OCI-LY3 (cell line): ENCODE measurements around the gene AOX1.

Experiments
- EZH2phosphoT487 ChIP-seq: fragments of 200-600 bp; shearing (Covaris generic); IDR thresholded peaks from 2 replicates; pipeline ENCODE4 v1.6.1; 2018; ENCODE audit warnings: antibody characterized with exemption, mixed run types, low read depth
- TF ChIP-seq, protein P1 (sequence below): fragments of 200-600, 300-600 bp; sonication (generic); IDR thresholded peaks from 2 replicates; pipeline ENCODE4 v1.5.1; 2014; ENCODE audit warnings: antibody characterized with exemption, low read length, low read depth

DNA sequence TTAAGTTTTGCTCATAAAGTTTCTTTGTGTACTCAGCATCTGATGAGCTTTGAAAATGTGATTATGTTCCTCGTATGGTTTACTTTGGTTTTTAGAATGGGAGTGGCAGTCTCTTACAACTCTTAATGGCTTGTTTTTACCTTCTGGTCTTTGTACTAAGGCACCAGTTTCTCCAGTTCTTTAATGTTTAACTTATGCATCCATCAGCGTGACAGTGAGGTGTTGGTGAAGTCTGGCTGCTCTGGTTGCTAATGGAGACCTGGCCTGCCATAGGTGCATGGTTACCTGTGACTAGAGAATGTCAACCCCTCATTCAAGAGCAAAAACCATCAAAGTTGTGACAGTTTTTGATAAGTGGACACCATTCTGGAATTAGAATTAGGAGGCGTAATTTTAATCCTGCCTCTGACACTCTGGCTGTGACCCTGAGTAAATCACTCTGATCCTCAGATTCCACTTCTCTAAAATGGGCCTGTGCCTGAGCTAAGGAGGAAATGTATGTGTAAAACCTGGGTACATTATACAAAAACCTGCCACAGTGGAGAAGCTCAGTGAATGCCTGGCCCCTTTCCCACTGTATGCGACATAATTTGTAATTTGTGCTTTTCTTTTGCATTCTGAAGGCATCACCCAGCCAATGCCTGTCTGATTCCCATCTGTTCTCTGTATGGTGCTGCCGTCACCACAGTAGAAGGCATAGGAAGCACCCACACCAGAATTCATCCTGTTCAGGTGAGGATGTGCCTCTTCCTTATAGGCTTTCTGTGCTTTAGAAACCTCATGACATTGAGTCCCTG, 11.2 kb downstream of the AOX1 start:
- TF ChIP-seq, protein P1, sequence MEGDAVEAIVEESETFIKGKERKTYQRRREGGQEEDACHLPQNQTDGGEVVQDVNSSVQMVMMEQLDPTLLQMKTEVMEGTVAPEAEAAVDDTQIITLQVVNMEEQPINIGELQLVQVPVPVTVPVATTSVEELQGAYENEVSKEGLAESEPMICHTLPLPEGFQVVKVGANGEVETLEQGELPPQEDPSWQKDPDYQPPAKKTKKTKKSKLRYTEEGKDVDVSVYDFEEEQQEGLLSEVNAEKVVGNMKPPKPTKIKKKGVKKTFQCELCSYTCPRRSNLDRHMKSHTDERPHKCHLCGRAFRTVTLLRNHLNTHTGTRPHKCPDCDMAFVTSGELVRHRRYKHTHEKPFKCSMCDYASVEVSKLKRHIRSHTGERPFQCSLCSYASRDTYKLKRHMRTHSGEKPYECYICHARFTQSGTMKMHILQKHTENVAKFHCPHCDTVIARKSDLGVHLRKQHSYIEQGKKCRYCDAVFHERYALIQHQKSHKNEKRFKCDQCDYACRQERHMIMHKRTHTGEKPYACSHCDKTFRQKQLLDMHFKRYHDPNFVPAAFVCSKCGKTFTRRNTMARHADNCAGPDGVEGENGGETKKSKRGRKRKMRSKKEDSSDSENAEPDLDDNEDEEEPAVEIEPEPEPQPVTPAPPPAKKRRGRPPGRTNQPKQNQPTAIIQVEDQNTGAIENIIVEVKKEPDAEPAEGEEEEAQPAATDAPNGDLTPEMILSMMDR = no peak
- TF ChIP-seq EZH2phosphoT487 = no peak
